Myometrial cell (primary cell): ENCODE results near the gene OS9. TPM values are rescaled to one million over a fixed set of nuclear protein-coding genes. Genes with fewer than 3 reads are reported as not detected.

Source experiments
- total RNA-seq: library from RNA; depleted of rRNA; stranded (reverse); fragments of >200 nt; gene quantifications from 2 replicates; pipeline ENCODE4 v1.2.3, GENCODE V29; 2015

The OS9 gene
- 207 and 276 TPM in 2 replicates for total RNA-seq

GRCh38 chr12:57693659-57694458 is at the start of gene OS9:
Gene OS9 (plus strand): TSS chr12:57694132. CDS start chr12:57694162, 30 bp downstream.

DNA sequence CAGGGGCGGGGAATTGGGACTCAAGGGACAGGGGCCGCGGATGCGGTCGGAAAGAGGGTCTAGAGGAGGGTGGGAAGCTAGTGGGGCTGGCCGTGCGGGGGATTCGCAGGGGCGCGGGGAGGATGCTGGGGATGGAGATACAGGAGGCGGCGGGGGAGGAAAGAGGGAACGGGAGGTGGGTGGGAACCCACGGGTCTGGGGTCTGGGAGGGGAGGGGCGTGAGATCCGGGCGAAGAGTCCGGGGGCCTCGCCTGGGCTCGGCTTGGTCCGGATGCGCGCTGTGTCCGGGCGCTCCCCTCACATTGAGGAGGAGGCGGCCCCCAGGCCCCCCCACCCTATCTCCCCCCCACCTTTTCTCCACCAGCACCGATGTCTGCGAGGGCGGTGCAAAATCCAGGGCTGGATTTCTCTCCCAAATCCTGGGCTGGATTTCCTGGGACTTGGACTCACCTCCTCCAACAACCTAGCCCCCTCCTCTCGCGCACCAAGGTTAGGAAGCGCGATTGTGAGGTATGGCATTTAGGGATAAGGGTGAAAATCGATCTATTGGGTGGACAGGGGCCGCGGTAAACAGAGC is 44.8 kb downstream of the OS9 start, which contains the start of gene AGAP2:
Gene AGAP2, minus strand, starts transcription at position 82 of the 577 bp plus-strand sequence. CDS start 496 bp downstream, outside the sequence.

GRCh38 chr12:57744777-57745484 is 51.0 kb downstream of the OS9 start, which contains the start of gene TSPAN31:
Gene TSPAN31 (plus strand): TSS chr12:57745039. CDS start chr12:57745155, 116 bp downstream.

DNA sequence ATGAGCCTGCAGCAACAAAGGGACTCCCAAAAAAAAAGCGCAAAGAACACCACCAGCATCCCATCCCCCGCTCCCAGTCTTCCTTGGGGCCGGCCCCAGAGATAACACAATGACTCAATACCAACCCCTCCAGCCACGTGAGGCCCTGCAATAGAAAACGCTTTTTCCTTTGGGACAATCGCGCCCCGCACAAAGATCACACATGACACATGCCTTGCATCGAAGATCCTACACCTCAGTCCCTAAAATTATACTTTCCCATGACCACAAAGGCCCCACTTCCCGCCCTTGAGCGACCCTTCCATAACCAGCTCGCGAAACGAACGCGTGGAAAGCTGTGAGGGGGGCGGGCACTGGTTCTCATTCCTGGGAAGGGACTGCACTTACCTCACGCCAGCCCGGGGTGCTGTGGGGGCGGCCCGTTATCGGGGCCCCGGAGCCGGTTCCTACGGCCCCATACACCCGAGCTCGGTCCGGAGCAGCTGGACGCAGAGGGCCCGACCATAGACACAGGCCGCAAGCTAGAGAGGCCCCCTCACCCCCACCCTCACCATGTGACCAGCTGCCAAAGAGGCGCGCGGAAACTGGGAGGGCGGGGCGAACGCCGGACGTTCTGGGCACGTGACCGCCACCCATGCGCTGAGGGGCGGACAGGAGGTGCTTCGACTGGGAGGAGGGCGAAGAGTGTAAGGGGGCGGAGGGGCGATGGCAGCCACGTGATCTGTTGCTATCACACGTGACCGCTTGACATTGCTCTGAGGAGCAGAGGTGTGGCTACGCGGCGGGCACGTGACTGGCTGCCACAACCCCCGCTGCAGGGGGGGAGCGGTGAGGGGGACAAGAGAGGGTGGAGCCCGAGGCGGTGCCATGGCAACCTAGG is 58.1 kb downstream of the OS9 start, which contains the start of gene CDK4:
Gene CDK4, minus strand, starts transcription at position 523 of the 880 bp plus-strand sequence. CDS start 593 bp downstream, outside the sequence.

DNA sequence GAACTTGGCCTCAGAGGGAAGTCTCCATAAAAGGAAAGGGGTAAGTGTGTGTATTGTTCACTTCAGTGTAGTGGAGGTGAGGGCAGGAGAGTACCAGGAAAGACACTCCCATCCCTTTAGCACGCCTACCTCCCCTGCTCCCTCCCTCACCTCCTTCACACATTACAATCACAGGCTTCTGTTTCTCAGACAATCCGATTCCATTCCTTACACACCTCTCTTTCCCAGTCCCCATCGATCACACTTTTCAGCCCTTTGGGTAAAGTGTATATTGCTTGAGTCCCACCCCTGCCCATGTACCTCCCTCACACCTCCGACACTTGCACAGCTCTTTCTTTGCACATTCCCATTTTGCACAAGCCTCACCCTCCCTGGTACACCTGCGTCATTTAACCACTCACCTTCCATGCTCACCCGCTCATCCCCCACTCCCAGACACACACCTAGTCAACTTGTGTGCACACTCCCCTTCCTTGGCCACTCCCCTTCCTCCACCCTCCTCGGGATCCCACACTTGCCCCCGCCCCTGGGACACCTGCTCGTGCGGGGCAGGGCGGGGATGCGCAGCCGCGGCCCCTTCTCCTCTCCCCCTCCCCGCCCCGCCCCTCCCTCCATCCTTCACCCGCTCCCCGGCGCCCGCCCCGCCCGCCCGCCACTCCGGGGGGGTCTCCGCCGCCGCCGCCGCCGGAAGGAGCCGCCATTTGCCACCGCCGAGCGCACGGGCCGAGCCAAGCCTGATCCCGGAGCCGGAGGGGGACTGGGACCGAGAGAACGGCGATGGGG is 60.7 kb downstream of the OS9 start, which contains the start of gene MARCHF9:
Gene MARCHF9, plus strand, starts transcription at position 693 of the 783 bp plus-strand sequence. CDS start 426 bp downstream, outside the sequence.

GRCh38 chr12:57766464-57767304 is 72.8 kb downstream of the OS9 start, which contains the start of gene CYP27B1:
Gene CYP27B1 (minus strand): TSS chr12:57767078. CDS start chr12:57767041, 37 bp downstream.

Other genes starting within 250 kb of the OS9 start
- gene INHBE, start 238.8 kb upstream of the OS9 start, total RNA-seq = 3.5 and 6.2 TPM in 2 replicates
- gene GLI1, start 234.3 kb upstream of the OS9 start, total RNA-seq = 1.4 and 3.7 TPM in 2 replicates
- 0.18 TPM in 1 of 2 replicates, not detected in the other for gene ARHGAP9, start 214.3 kb upstream of the OS9 start, total RNA-seq
- 166 and 202 TPM in 2 replicates for gene MARS1, start 206.1 kb upstream of the OS9 start, total RNA-seq
- gene DDIT3, start 173.6 kb upstream of the OS9 start, total RNA-seq = 32.9 and 42.7 TPM in 2 replicates
- 5.8 and 7.5 TPM in 2 replicates for gene MBD6, start 171.3 kb upstream of the OS9 start, total RNA-seq
- 175 and 242 TPM in 2 replicates for gene DCTN2, start 146.9 kb upstream of the OS9 start, total RNA-seq
- gene KIF5A, start 144.1 kb upstream of the OS9 start, total RNA-seq = 0.29 and 0.89 TPM in 2 replicates
- 19.8 and 32.0 TPM in 2 replicates for gene PIP4K2C, start 102.9 kb upstream of the OS9 start, total RNA-seq
- gene DTX3, start 89.3 kb upstream of the OS9 start, total RNA-seq = 29.4 and 33.7 TPM in 2 replicates
- 42.4 and 51.6 TPM in 2 replicates for gene ARHGEF25, start 82.7 kb upstream of the OS9 start, total RNA-seq
- 1.9 and 8.4 TPM in 2 replicates for gene B4GALNT1, start 60.9 kb upstream of the OS9 start, total RNA-seq
- gene AGAP2, start 44.6 kb downstream of the OS9 start, total RNA-seq = under 0.01 TPM in 1 of 2 replicates, not detected in the other
- 80.4 and 86.0 TPM in 2 replicates for gene TSPAN31, start 50.9 kb downstream of the OS9 start, total RNA-seq
- gene CDK4, start 58.2 kb downstream of the OS9 start, total RNA-seq = 137 and 172 TPM in 2 replicates
- gene MARCHF9, start 61.0 kb downstream of the OS9 start, total RNA-seq = 0.71 and 3.7 TPM in 2 replicates
- 1.4 TPM in 1 of 2 replicates, not detected in the other for gene CYP27B1, start 72.9 kb downstream of the OS9 start, total RNA-seq
- gene METTL1, start 78.0 kb downstream of the OS9 start, total RNA-seq = 11.7 and 19.0 TPM in 2 replicates
- 4.6 and 9.7 TPM in 2 replicates for gene EEF1AKMT3, start 78.5 kb downstream of the OS9 start, total RNA-seq
- gene TSFM, start 88.7 kb downstream of the OS9 start, total RNA-seq = 28.0 and 42.9 TPM in 2 replicates
- 1.1 and 3.7 TPM in 2 replicates for gene AVIL, start 124.6 kb downstream of the OS9 start, total RNA-seq
- 115 and 118 TPM in 2 replicates for gene CTDSP2, start 152.6 kb downstream of the OS9 start, total RNA-seq
- 11.9 and 18.5 TPM in 2 replicates for gene ATP23, start 247.4 kb downstream of the OS9 start, total RNA-seq